Uterus (tissue), 2 donors: ENCODE results near the gene PLD6.

ENCODE experiments used
- POLR2A ChIP-seq, 2 donors: fragments of 450-650 bp; IDR thresholded peaks; one replicate each; pipeline ENCODE4 v1.6.1; 2016; ENCODE audit warnings: antibody characterized with exemption in 2 of 2, mild to moderate bottlenecking in 1 of 2, moderate library complexity in 1 of 2
- TF ChIP-seq, protein P1 (sequence below), 4 experiments: fragments of 200-600 bp in 2 of 4; fragments of 450-650 bp in 2 of 4; sonication (generic) in 2 of 4; IDR thresholded peaks; one replicate each; pipeline ENCODE4 v1.5.1; 2016 to 2019; ENCODE audit warnings: antibody characterized with exemption in 4 of 4, mild to moderate bottlenecking in 2 of 4, moderate library complexity in 1 of 4

DNA sequence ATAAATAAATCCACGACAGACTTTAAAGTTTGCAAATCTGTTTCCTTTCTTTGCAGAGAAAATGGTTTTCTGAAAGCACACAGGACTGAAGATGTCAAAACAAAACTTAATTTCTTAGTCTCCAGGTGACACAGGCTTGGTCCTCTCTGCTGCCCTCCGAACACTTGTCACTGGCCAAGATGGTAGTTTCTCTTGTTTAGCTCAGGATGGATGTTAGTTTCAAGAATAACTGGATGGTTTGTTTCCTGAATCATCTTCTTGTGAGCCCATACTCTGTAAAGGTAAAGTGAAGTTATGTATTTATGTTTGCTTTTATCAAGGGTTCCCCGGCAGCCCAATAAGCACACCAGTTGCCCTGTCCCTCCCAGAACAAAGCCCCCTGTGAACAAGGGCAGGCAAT lies 40.7 kb upstream of the PLD6 start:
- TF ChIP-seq, protein P1, sequence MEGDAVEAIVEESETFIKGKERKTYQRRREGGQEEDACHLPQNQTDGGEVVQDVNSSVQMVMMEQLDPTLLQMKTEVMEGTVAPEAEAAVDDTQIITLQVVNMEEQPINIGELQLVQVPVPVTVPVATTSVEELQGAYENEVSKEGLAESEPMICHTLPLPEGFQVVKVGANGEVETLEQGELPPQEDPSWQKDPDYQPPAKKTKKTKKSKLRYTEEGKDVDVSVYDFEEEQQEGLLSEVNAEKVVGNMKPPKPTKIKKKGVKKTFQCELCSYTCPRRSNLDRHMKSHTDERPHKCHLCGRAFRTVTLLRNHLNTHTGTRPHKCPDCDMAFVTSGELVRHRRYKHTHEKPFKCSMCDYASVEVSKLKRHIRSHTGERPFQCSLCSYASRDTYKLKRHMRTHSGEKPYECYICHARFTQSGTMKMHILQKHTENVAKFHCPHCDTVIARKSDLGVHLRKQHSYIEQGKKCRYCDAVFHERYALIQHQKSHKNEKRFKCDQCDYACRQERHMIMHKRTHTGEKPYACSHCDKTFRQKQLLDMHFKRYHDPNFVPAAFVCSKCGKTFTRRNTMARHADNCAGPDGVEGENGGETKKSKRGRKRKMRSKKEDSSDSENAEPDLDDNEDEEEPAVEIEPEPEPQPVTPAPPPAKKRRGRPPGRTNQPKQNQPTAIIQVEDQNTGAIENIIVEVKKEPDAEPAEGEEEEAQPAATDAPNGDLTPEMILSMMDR (IDR thresholded peaks at IDR 0.05): no peak
- no peak for TF ChIP-seq POLR2A (IDR thresholded peaks at IDR 0.05)
